CD4-positive, alpha-beta memory T cell (primary cell): ENCODE measurements around the gene KIF26B. TPM values are rescaled to one million over a fixed set of nuclear protein-coding genes. Genes with fewer than 3 reads are reported as not detected.

ENCODE experiments used
- CTCF ChIA-PET: fragments of 350-600 bp; sonication (Branson Sonifier 250); formaldehyde crosslinking; loops from one replicate; lab custom pipeline; 2021; ENCODE audit warnings: inconsistent platforms; ENCODE audit not compliant: partially characterized antibody; lab: Charles Lee
- POLR2A ChIA-PET: fragments of 350-600 bp; sonication (Branson Sonifier 250); formaldehyde crosslinking; loops from one replicate; lab custom pipeline; 2021; ENCODE audit not compliant: partially characterized antibody; lab: Charles Lee
- DNase-seq, 5 donors: peaks; one replicate each; pipeline versions ENCODE4 v3.0.0 to v3.0.0-alpha.2; 2020 to 2022; ENCODE audit warnings: mixed read lengths in 1 of 5
- H3K27ac ChIP-seq: one replicate; pipeline ENCODE4 v1.7.0; 2013; ENCODE audit warnings: low read depth, low read length
- H3K27me3 ChIP-seq: 2 replicates; pipeline ENCODE4 v1.7.0; 2013; ENCODE audit warnings: mild to moderate bottlenecking, low read length, moderate library complexity; ENCODE audit not compliant: insufficient read depth
- H3K36me3 ChIP-seq: 2 replicates; pipeline ENCODE4 v1.7.0; 2013; ENCODE audit warnings: mild to moderate bottlenecking, low read length, moderate library complexity; ENCODE audit not compliant: insufficient read depth
- H3K4me1 ChIP-seq: 2 replicates; pipeline ENCODE4 v1.7.0; 2013; ENCODE audit warnings: mild to moderate bottlenecking, low read length, moderate library complexity; ENCODE audit not compliant: insufficient read depth
- H3K4me3 ChIP-seq, 2 donors: one replicate each; pipeline ENCODE4 v1.7.0; 2013; ENCODE audit warnings: low read length in 2 of 2, mild to moderate bottlenecking in 1 of 2
- H3K9me3 ChIP-seq, 2 donors: one replicate each; pipeline ENCODE4 v1.7.0; 2013; ENCODE audit warnings: low read length in 2 of 2, control low read depth in 1 of 2; ENCODE audit not compliant: control insufficient read depth in 1 of 2
- H3K27ac Mint-ChIP-seq, 7 donors: one replicate each; pipeline ENCODE4 v1.8.0; 2020 to 2021; ENCODE audit warnings: mixed read lengths in 7 of 7, mild to moderate bottlenecking in 6 of 7, inconsistent platforms in 3 of 7, moderate library complexity in 3 of 7
- H3K27me3 Mint-ChIP-seq, 2 donors: one replicate each; pipeline ENCODE4 v1.8.0; 2020 to 2021; ENCODE audit warnings: mixed read lengths in 2 of 2
- H3K36me3 Mint-ChIP-seq, 2 donors: one replicate each; pipeline ENCODE4 v1.8.0; 2020 to 2021; ENCODE audit warnings: mixed read lengths in 2 of 2, inconsistent platforms in 1 of 2, mild to moderate bottlenecking in 1 of 2
- H3K4me1 Mint-ChIP-seq, 4 donors: one replicate each; pipeline ENCODE4 v1.8.0; 2020 to 2021; ENCODE audit warnings: mixed read lengths in 4 of 4, mild to moderate bottlenecking in 1 of 4
- H3K4me3 Mint-ChIP-seq, 8 donors: one replicate each; pipeline ENCODE4 v1.8.0; 2020 to 2021; ENCODE audit warnings: mixed read lengths in 8 of 8, mild to moderate bottlenecking in 7 of 8, moderate library complexity in 6 of 8, inconsistent platforms in 3 of 8
- H3K9me3 Mint-ChIP-seq, 8 donors: one replicate each; pipeline ENCODE4 v1.8.0; 2020 to 2021; ENCODE audit warnings: mixed read lengths in 8 of 8, mild to moderate bottlenecking in 5 of 8, inconsistent platforms in 3 of 8, moderate library complexity in 1 of 8
- intact Hi-C: fragments of 100-400 bp; cut with micrococcal nuclease; formaldehyde crosslinking; loops from one replicate; pipeline ENCODE4 v1.15.1; 2023
- polyA plus RNA-seq, 2 donors: library from polyadenylated mRNA; unstranded; fragments of 300-500 nt; fragmentation: Illumina TruSeq; gene quantifications; one replicate each; pipeline ENCODE4 v1.2.3, GENCODE V29; 2021
- total RNA-seq, 2 experiments: library from RNA; stranded (reverse); gene quantifications; one replicate each; pipeline ENCODE4 v1.2.3, GENCODE V29; 2021

Gene KIF26B
- total and polyA plus RNA-seq, 4 experiments from 2014 or later, result 0.10 TPM; not detected in 3

GRCh38 chr1:245158913-245159312, 4.1 kb downstream of the KIF26B start:
- ChIA-PET CTCF (interaction anchor here (0.5 kb wide), 1 partner anchor 138 kb away, joined by 3 read pairs; no protein-coding TSS in a partner anchor), POLR2A (no interaction called here)
- Histone ChIP-seq H3K36me3 (no peaks in the 10 kb centered on the region), H3K4me3 (no peak overlapping the region), H3K27me3 (peaks cover 19% of the 10 kb centered on the region), H3K9me3 (no peaks in the 10 kb centered on the region), H3K27ac (no peak overlapping the region), H3K4me1 (peaks cover 26% of the 10 kb centered on the region)
- Mint-ChIP-seq H3K9me3 (peaks cover 0 to 11% (median 10%) of the 10 kb centered on the region in 8 donors), H3K4me1 (peaks cover 8 to 26% (median 15%) of the 10 kb centered on the region in 4 donors), H3K27ac (no peak overlapping the region), H3K27me3 (peaks cover 38 to 43% of the 10 kb centered on the region in 2 donors), H3K4me3 (no peak overlapping the region), H3K36me3 (peaks cover 0 to 3% of the 10 kb centered on the region in 2 donors)
- intact Hi-C loops, result loop anchor here (5.0 to 10.0 kb wide), 3 partner anchors 726 to 1596 kb away; no protein-coding TSS in a partner anchor
- no peak for DNase-seq

GRCh38 chr1:245160288-245160687, 5.5 kb downstream of the KIF26B start:
- H3K4me3 ChIP-seq, result no peak overlapping the region
- DNase-seq, result no peak
- Mint-ChIP-seq H3K27me3 (peaks cover 43 to 46% of the 10 kb centered on the region in 2 donors), H3K4me1 (peaks cover 5 to 20% (median 10%) of the 10 kb centered on the region in 4 donors), H3K36me3 (peaks cover 0 to 3% of the 10 kb centered on the region in 2 donors), H3K4me3 (no peak overlapping the region), H3K27ac (no peak overlapping the region), H3K9me3 (peaks cover 0 to 11% (median 10%) of the 10 kb centered on the region in 8 donors)
- ChIA-PET POLR2A (no interaction called here), CTCF (no interaction called here)
- H3K36me3 ChIP-seq, result no peaks in the 10 kb centered on the region
- no peaks in the 10 kb centered on the region for H3K9me3 ChIP-seq
- H3K4me1 ChIP-seq, result peaks cover 15% of the 10 kb centered on the region
- no peak overlapping the region for H3K27ac ChIP-seq
- H3K27me3 ChIP-seq, result peaks cover 13% of the 10 kb centered on the region
- intact Hi-C loops, result no loop called here

GRCh38 chr1:245160741-245161400, 6.1 kb downstream of the KIF26B start:
- H3K27ac Mint-ChIP-seq, result no peak overlapping the region
- H3K4me3 Mint-ChIP-seq, result no peak overlapping the region
- H3K36me3 ChIP-seq, result no peaks in the 10 kb centered on the region
- H3K27me3 Mint-ChIP-seq, result peaks cover 43 to 51% of the 10 kb centered on the region in 2 donors
- H3K27me3 ChIP-seq, result peaks cover 9% of the 10 kb centered on the region
- H3K9me3 Mint-ChIP-seq, result peaks cover 0 to 11% (median 10%) of the 10 kb centered on the region in 8 donors
- peaks cover 0 to 3% of the 10 kb centered on the region in 2 donors for H3K36me3 Mint-ChIP-seq
- ChIA-PET CTCF (no interaction called here), POLR2A (no interaction called here)
- intact Hi-C loops, result no loop called here
- DNase-seq, result no peak
- peaks cover 5 to 14% (median 9%) of the 10 kb centered on the region in 4 donors for H3K4me1 Mint-ChIP-seq
- no peak overlapping the region for H3K4me3 ChIP-seq
- peaks cover 9% of the 10 kb centered on the region for H3K4me1 ChIP-seq
- H3K27ac ChIP-seq, result no peak overlapping the region
- no peaks in the 10 kb centered on the region for H3K9me3 ChIP-seq

- DNase-seq, result no peak
- CTCF ChIA-PET, result no interaction called here
- Mint-ChIP-seq H3K4me1 (peaks cover 6 to 11% (median 8%) of the 10 kb centered on the region in 4 donors), H3K4me3 (no peak overlapping the region), H3K9me3 (peaks cover 0 to 11% (median 10%) of the 10 kb centered on the region in 8 donors), H3K27me3 (peaks cover 47 to 59% of the 10 kb centered on the region in 2 donors), H3K27ac (no peak overlapping the region), H3K36me3 (peaks cover 0 to 3% of the 10 kb centered on the region in 2 donors)
- Histone ChIP-seq H3K4me1 (peaks cover 3% of the 10 kb centered on the region), H3K9me3 (no peaks in the 10 kb centered on the region), H3K36me3 (no peaks in the 10 kb centered on the region), H3K4me3 (no peak overlapping the region), H3K27ac (no peak overlapping the region), H3K27me3 (peaks cover 5% of the 10 kb centered on the region)
- POLR2A ChIA-PET, result no interaction called here
- intact Hi-C loops, result no loop called here
Measured at GRCh38 chr1:245161866-245162265, 7.1 kb downstream of the KIF26B start.

GRCh38 chr1:245166471-245166885, 11.7 kb downstream of the KIF26B start:
- Mint-ChIP-seq H3K36me3 (no peaks in the 10 kb centered on the region), H3K27ac (no peak overlapping the region), H3K27me3 (peaks cover 32 to 51% of the 10 kb centered on the region in 2 donors), H3K4me1 (peaks cover 0 to 2% (median under 1%) of the 10 kb centered on the region in 4 donors), H3K4me3 (no peak overlapping the region), H3K9me3 (peaks cover 0 to 4% (median 0%) of the 10 kb centered on the region in 8 donors)
- no peak overlapping the region for H3K27ac ChIP-seq
- POLR2A ChIA-PET, result no interaction called here
- CTCF ChIA-PET, result interaction anchor here (1.7 kb wide), 1 partner anchor 10 kb away, joined by 5 read pairs; no protein-coding TSS in a partner anchor
- no peaks in the 10 kb centered on the region for H3K4me1 ChIP-seq
- H3K36me3 ChIP-seq, result no peaks in the 10 kb centered on the region
- H3K4me3 ChIP-seq, result no peak overlapping the region
- DNase-seq, result no peak
- peaks cover 14% of the 10 kb centered on the region for H3K27me3 ChIP-seq
- intact Hi-C loops, result no loop called here
- H3K9me3 ChIP-seq, result no peaks in the 10 kb centered on the region

- no peaks in the 10 kb centered on the region for H3K36me3 ChIP-seq
- H3K9me3 ChIP-seq, result no peaks in the 10 kb centered on the region
- Mint-ChIP-seq H3K27ac (no peak overlapping the region), H3K36me3 (no peaks in the 10 kb centered on the region), H3K27me3 (peaks cover 32 to 54% of the 10 kb centered on the region in 2 donors), H3K9me3 (peaks cover 0 to 3% (median 0%) of the 10 kb centered on the region in 8 donors), H3K4me3 (no peak overlapping the region), H3K4me1 (peaks cover 0 to 2% (median under 1%) of the 10 kb centered on the region in 4 donors)
- intact Hi-C loops, result no loop called here
- no peak overlapping the region for H3K4me3 ChIP-seq
- ChIA-PET POLR2A (no interaction called here), CTCF (interaction anchor here (1.7 kb wide), 1 partner anchor 11 kb away, joined by 5 read pairs; no protein-coding TSS in a partner anchor)
- peaks cover 14% of the 10 kb centered on the region for H3K27me3 ChIP-seq
- no peak overlapping the region for H3K27ac ChIP-seq
- no peak for DNase-seq
- H3K4me1 ChIP-seq, result no peaks in the 10 kb centered on the region
Measured at GRCh38 chr1:245168086-245168485, 13.3 kb downstream of the KIF26B start.

- no peak overlapping the region for H3K4me3 Mint-ChIP-seq
- H3K27me3 ChIP-seq, result peaks cover 14% of the 10 kb centered on the region
- no peaks in the 10 kb centered on the region for H3K4me1 ChIP-seq
- DNase-seq, result no peak
- H3K4me1 Mint-ChIP-seq, result peaks cover 0 to 2% (median under 1%) of the 10 kb centered on the region in 4 donors
- H3K27me3 Mint-ChIP-seq, result peaks cover 33 to 50% of the 10 kb centered on the region in 2 donors
- no peak overlapping the region for H3K4me3 ChIP-seq
- no peak overlapping the region for H3K27ac ChIP-seq
- H3K9me3 ChIP-seq, result no peaks in the 10 kb centered on the region
- CTCF ChIA-PET, result no interaction called here
- H3K36me3 Mint-ChIP-seq, result no peaks in the 10 kb centered on the region
- no peaks in the 10 kb centered on the region for H3K36me3 ChIP-seq
- H3K9me3 Mint-ChIP-seq, result peaks cover 0 to 3% (median 0%) of the 10 kb centered on the region in 8 donors
- H3K27ac Mint-ChIP-seq, result no peak overlapping the region
- POLR2A ChIA-PET, result no interaction called here
- intact Hi-C loops, result no loop called here
Measured at GRCh38 chr1:245168906-245169305, 14.1 kb downstream of the KIF26B start.
